WTC11 (cell line): Measurements from ENCODE around the gene PXN. TPM values are rescaled to one million over a fixed set of nuclear protein-coding genes. Genes with fewer than 3 reads are reported as not detected.

Experiments
- ATAC-seq: fragments of 200-7000 bp; cut with Tn5 transposase; 2 replicates; pipeline ENCODE4 v1.10.0; 2021; ENCODE audit warnings: mild to moderate bottlenecking, moderate library complexity
- CTCF ChIA-PET: fragments of 300-600 bp; sonication (Branson Sonifier 250); formaldehyde crosslinking; loops from one replicate; lab custom pipeline; 2021; ENCODE audit warnings: antibody characterized with exemption; lab: Charles Lee
- POLR2A ChIA-PET: fragments of 350-600 bp; sonication (Branson Sonifier 250); formaldehyde crosslinking; loops from one replicate; lab custom pipeline; 2021; ENCODE audit warnings: antibody characterized with exemption; lab: Charles Lee
- DNase-seq: peaks from one replicate; pipeline ENCODE4 v3.0.0; 2021; ENCODE audit warnings: low spot score
- H3K27ac Mint-ChIP-seq: 2 replicates; pipeline ENCODE4 v1.8.0; 2021; ENCODE audit warnings: mixed read lengths
- H3K27me3 Mint-ChIP-seq: 2 replicates; pipeline ENCODE4 v1.8.0; 2021; ENCODE audit warnings: low read depth, mild to moderate bottlenecking, moderate library complexity, mixed read lengths
- H3K36me3 Mint-ChIP-seq: 2 replicates; pipeline ENCODE4 v1.8.0; 2021; ENCODE audit warnings: mixed read lengths
- H3K4me1 Mint-ChIP-seq: 2 replicates; pipeline ENCODE4 v1.8.0; 2022; ENCODE audit warnings: mixed read lengths
- H3K4me3 Mint-ChIP-seq: 2 replicates; pipeline ENCODE4 v1.8.0; 2021; ENCODE audit warnings: mild to moderate bottlenecking, moderate library complexity, mixed read lengths
- H3K9me3 Mint-ChIP-seq: 2 replicates; pipeline ENCODE4 v1.8.0; 2021; ENCODE audit warnings: mixed read lengths
- FOXP1 ChIP-seq: sonication (generic); formaldehyde crosslinking; IDR thresholded peaks from 2 replicates; pipeline ENCODE4 v1.8.0; 2022; ENCODE audit warnings: missing genetic modification reagents, mild to moderate bottlenecking, moderate library complexity, borderline replicate concordance
- GRHL2 ChIP-seq: fragments of 250-450 bp; sonication (Bioruptor Pico); IDR thresholded peaks from 2 replicates; pipeline ENCODE4 v1.8.0; 2022; ENCODE audit warnings: mild to moderate bottlenecking, moderate library complexity; ENCODE audit not compliant: insufficient replicate concordance, severe bottlenecking
- KAT7 ChIP-seq: sonication (generic); formaldehyde crosslinking; IDR thresholded peaks from 2 replicates; pipeline ENCODE4 v1.8.1; 2023; ENCODE audit warnings: missing genetic modification reagents, mild to moderate bottlenecking, borderline replicate concordance
- NFYB ChIP-seq: sonication (generic); formaldehyde crosslinking; conservative IDR thresholded peaks from 2 replicates; pipeline ENCODE4 v1.8.0; 2022; ENCODE audit warnings: low read depth, missing genetic modification reagents
- NR3C1 ChIP-seq: sonication (generic); formaldehyde crosslinking; conservative IDR thresholded peaks from 2 replicates; pipeline ENCODE4 v1.8.1; 2023; ENCODE audit warnings: low read depth, mild to moderate bottlenecking, missing genetic modification reagents
- PRRX2 ChIP-seq: fragments of 250-450 bp; sonication (Bioruptor Pico); IDR thresholded peaks from 2 replicates; pipeline ENCODE4 v1.8.0; 2021; ENCODE audit warnings: mild to moderate bottlenecking
- SOX15 ChIP-seq: fragments of 250-450 bp; sonication (Bioruptor Pico); IDR thresholded peaks from 2 replicates; pipeline ENCODE4 v1.9.0; 2021; ENCODE audit warnings: mild to moderate bottlenecking
- SP1 ChIP-seq: sonication (generic); formaldehyde crosslinking; conservative IDR thresholded peaks from 2 replicates; pipeline ENCODE4 v1.8.1; 2022; ENCODE audit warnings: missing genetic modification reagents
- TEAD1 ChIP-seq: sonication (generic); formaldehyde crosslinking; IDR thresholded peaks from 2 replicates; pipeline ENCODE4 v1.8.0; 2022; ENCODE audit warnings: mild to moderate bottlenecking, missing genetic modification reagents
- TP53 ChIP-seq: sonication (generic); formaldehyde crosslinking; IDR thresholded peaks from 2 replicates; pipeline ENCODE4 v1.8.1; 2023; ENCODE audit warnings: mild to moderate bottlenecking, missing genetic modification reagents
- ZNF138 ChIP-seq: sonication (generic); formaldehyde crosslinking; conservative IDR thresholded peaks from 2 replicates; pipeline ENCODE4 v1.8.1; 2022; ENCODE audit warnings: mild to moderate bottlenecking, moderate library complexity, missing genetic modification reagents
- ZNF423 ChIP-seq: fragments of 250-450 bp; sonication (Bioruptor Pico); IDR thresholded peaks from 2 replicates; pipeline ENCODE4 v2.1.2; 2022; ENCODE audit warnings: mild to moderate bottlenecking, moderate library complexity
- ZNF671 ChIP-seq: fragments of 250-450 bp; sonication (Bioruptor Pico); IDR thresholded peaks from 2 replicates; pipeline ENCODE4 v1.8.0; 2021; ENCODE audit warnings: mild to moderate bottlenecking
- total RNA-seq: library from RNA; stranded (reverse); gene quantifications from 3 replicates; pipeline ENCODE4 v1.2.3, GENCODE V29; 2021
- TF ChIP-seq, protein P1 (sequence below): sonication (generic); formaldehyde crosslinking; IDR thresholded peaks from 2 replicates; pipeline ENCODE4 v1.8.1; 2022; ENCODE audit warnings: mild to moderate bottlenecking, moderate library complexity, missing genetic modification reagents
- TF ChIP-seq, protein P2 (sequence below): sonication (generic); formaldehyde crosslinking; conservative IDR thresholded peaks from 2 replicates; pipeline ENCODE4 v1.8.1; 2023; ENCODE audit warnings: mild to moderate bottlenecking, low read depth, missing genetic modification reagents, moderate library complexity
- TF ChIP-seq, protein P3 (sequence below): sonication (generic); formaldehyde crosslinking; IDR thresholded peaks from 2 replicates; pipeline ENCODE4 v1.8.1; 2023; ENCODE audit warnings: mild to moderate bottlenecking, missing genetic modification reagents
- TF ChIP-seq, protein P4 (sequence below): fragments of 250-450 bp; sonication (Bioruptor Pico); IDR thresholded peaks from 2 replicates; pipeline ENCODE4 v1.9.0; 2021; ENCODE audit warnings: mild to moderate bottlenecking, borderline replicate concordance
- TF ChIP-seq, protein P5 (sequence below): sonication (generic); formaldehyde crosslinking; IDR thresholded peaks from 2 replicates; pipeline ENCODE4 v1.8.1; 2023; ENCODE audit warnings: mild to moderate bottlenecking, missing genetic modification reagents, moderate library complexity
- TF ChIP-seq, protein P6 (sequence below): sonication (generic); formaldehyde crosslinking; IDR thresholded peaks from 2 replicates; pipeline ENCODE4 v1.8.0; 2022; ENCODE audit warnings: mild to moderate bottlenecking, missing genetic modification reagents

The PXN gene
- total RNA-seq, 1 experiment from 2014 or later, result 132 TPM

DNA sequence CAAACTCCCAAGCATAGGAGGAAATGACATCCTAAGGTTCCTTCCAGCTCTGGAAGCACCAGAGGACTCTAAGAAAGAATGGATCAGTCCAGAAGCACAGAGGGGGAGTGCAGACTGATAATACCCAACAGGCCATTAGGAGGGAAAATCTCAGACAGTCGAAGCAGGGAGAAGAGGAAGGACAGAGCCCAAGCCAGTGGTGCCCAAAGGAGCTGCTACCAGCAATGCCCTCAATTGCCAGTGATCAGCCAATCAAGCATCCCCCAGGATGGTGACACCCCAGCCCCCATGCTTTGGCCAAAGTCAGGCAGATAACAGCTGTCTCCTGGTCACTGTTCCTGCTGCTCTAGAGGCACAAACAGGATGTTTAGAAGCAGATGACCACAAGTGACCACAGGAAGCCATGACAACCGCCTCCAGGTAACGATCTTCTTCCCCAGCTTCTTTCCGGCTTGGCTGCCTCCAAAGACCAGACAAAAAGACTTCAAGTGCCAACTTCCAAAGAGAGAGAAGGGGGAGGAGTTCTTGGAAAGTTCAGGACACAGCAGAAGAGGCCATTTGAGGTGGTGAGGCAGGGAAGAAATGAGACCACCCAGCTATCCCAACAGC lies 16.2 kb downstream of the PXN start:
- ChIA-PET POLR2A (interaction anchor here (0.9 to 1.3 kb wide), 2 partner anchors 14 to 41 kb away, joined by 4 read pairs; no protein-coding TSS in a partner anchor), CTCF (interaction anchor here (0.5 to 22.1 kb wide), 5 partner anchors 9 to 46 kb away, joined by 3 to 717 read pairs (median 14); partner anchors contain the start of gene PXN)
- no peaks in the 10 kb centered on the region for H3K9me3 Mint-ChIP-seq
- H3K4me3 Mint-ChIP-seq, result no peak overlapping the region
- H3K4me1 Mint-ChIP-seq, result peaks cover 46% of the 10 kb centered on the region
- no peaks in the 10 kb centered on the region; the same call in 1 of the 2 replicates for H3K36me3 Mint-ChIP-seq
- no peak for ATAC-seq
- TF ChIP-seq NFYB (CRISPR knock-in tag), result no peak
- TF ChIP-seq ZNF423 (CRISPR knock-in tag), result no peak
- TF ChIP-seq KAT7 (CRISPR knock-in tag), result no peak
- H3K27me3 Mint-ChIP-seq, result no peaks in the 10 kb centered on the region
- no peak for DNase-seq
- peak overlapping the region; percentile 42 for H3K27ac Mint-ChIP-seq

DNA sequence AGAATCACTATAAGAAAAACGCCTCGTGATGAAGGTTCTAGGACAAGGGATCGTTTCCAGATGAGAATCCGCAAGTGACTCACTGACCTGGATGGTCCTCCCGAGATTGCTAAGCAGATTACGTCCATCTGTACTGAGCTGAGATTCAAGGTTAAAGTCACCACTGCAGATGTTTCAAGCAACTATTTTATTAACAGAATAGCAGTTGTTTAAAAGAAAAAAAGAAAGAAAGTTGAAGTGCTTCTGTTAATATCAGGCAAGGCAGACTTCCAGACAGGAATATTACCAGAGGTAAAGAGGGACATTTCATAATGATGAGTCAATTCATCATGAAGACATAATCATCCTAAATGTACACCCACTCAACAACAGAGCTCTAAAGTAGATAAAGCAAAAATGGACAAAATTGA lies 17.9 kb downstream of the PXN start:
- Mint-ChIP-seq H3K27me3 (no peaks in the 10 kb centered on the region), H3K4me3 (no peak overlapping the region), H3K36me3 (no peaks in the 10 kb centered on the region; the same call in 1 of the 2 replicates), H3K9me3 (no peaks in the 10 kb centered on the region), H3K27ac (peak overlapping the region; percentile 33), H3K4me1 (peaks cover 54% of the 10 kb centered on the region)
- ATAC-seq, result no peak
- no peak for DNase-seq
- ChIA-PET POLR2A (interaction anchor here (0.8 kb wide), 1 partner anchor 15 kb away, joined by 3 read pairs; no protein-coding TSS in a partner anchor), CTCF (interaction anchor here (6.0 to 22.1 kb wide), 3 partner anchors 12 to 19 kb away, joined by 58 to 717 read pairs (median 450); partner anchors contain the start of gene PXN)
- TF ChIP-seq SP1 (CRISPR knock-in tag), result no peak
- TF ChIP-seq SOX15 (CRISPR knock-in tag), result no peak
- no peak for TF ChIP-seq PRRX2 (CRISPR knock-in tag)
- no peak for TF ChIP-seq FOXP1 (CRISPR knock-in tag)
- TF ChIP-seq GRHL2, result no peak
- TF ChIP-seq TEAD1, result no peak
- TF ChIP-seq, protein P1, sequence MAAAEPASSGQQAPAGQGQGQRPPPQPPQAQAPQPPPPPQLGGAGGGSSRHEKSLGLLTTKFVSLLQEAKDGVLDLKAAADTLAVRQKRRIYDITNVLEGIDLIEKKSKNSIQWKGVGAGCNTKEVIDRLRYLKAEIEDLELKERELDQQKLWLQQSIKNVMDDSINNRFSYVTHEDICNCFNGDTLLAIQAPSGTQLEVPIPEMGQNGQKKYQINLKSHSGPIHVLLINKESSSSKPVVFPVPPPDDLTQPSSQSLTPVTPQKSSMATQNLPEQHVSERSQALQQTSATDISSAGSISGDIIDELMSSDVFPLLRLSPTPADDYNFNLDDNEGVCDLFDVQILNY (CRISPR knock-in tag), result no peak
- TF ChIP-seq, protein P2, sequence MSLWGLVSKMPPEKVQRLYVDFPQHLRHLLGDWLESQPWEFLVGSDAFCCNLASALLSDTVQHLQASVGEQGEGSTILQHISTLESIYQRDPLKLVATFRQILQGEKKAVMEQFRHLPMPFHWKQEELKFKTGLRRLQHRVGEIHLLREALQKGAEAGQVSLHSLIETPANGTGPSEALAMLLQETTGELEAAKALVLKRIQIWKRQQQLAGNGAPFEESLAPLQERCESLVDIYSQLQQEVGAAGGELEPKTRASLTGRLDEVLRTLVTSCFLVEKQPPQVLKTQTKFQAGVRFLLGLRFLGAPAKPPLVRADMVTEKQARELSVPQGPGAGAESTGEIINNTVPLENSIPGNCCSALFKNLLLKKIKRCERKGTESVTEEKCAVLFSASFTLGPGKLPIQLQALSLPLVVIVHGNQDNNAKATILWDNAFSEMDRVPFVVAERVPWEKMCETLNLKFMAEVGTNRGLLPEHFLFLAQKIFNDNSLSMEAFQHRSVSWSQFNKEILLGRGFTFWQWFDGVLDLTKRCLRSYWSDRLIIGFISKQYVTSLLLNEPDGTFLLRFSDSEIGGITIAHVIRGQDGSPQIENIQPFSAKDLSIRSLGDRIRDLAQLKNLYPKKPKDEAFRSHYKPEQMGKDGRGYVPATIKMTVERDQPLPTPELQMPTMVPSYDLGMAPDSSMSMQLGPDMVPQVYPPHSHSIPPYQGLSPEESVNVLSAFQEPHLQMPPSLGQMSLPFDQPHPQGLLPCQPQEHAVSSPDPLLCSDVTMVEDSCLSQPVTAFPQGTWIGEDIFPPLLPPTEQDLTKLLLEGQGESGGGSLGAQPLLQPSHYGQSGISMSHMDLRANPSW (CRISPR knock-in tag), result no peak
- TF ChIP-seq, protein P3, sequence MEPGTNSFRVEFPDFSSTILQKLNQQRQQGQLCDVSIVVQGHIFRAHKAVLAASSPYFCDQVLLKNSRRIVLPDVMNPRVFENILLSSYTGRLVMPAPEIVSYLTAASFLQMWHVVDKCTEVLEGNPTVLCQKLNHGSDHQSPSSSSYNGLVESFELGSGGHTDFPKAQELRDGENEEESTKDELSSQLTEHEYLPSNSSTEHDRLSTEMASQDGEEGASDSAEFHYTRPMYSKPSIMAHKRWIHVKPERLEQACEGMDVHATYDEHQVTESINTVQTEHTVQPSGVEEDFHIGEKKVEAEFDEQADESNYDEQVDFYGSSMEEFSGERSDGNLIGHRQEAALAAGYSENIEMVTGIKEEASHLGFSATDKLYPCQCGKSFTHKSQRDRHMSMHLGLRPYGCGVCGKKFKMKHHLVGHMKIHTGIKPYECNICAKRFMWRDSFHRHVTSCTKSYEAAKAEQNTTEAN (CRISPR knock-in tag), result no peak

DNA sequence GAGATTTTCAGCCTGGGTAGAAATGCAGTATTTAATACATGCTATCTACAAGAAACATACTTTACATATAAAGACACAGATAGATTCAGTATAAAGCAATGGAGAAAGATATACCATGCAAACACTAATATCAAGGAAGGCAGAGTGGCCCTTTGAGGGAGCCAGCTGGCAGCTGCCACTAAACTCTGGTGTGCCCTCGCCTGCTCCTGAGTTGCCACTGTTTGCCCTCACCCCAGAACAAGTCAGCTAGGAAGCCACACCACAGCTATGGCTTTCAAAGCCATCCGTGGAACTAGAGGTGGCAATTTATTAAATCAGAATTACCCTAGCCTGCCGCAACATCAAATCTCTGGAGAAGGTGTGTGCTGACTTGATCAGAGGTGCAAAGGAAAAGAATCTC lies 18.3 kb downstream of the PXN start:
- ATAC-seq, result no peak
- ChIA-PET CTCF (interaction anchor here (0.6 to 22.1 kb wide), 4 partner anchors 11 to 401 kb away, joined by 3 to 717 read pairs (median 254); partner anchors contain the start of gene PXN), POLR2A (interaction anchor here (0.9 kb wide), 1 partner anchor 44 kb away, joined by 5 read pairs; no protein-coding TSS in a partner anchor)
- no peaks in the 10 kb centered on the region for H3K27me3 Mint-ChIP-seq
- no peak overlapping the region for H3K27ac Mint-ChIP-seq
- no peak for DNase-seq
- H3K36me3 Mint-ChIP-seq, result no peaks in the 10 kb centered on the region; the same call in 1 of the 2 replicates
- H3K4me3 Mint-ChIP-seq, result no peak overlapping the region
- H3K4me1 Mint-ChIP-seq, result peaks cover 54% of the 10 kb centered on the region
- TF ChIP-seq, protein P4, sequence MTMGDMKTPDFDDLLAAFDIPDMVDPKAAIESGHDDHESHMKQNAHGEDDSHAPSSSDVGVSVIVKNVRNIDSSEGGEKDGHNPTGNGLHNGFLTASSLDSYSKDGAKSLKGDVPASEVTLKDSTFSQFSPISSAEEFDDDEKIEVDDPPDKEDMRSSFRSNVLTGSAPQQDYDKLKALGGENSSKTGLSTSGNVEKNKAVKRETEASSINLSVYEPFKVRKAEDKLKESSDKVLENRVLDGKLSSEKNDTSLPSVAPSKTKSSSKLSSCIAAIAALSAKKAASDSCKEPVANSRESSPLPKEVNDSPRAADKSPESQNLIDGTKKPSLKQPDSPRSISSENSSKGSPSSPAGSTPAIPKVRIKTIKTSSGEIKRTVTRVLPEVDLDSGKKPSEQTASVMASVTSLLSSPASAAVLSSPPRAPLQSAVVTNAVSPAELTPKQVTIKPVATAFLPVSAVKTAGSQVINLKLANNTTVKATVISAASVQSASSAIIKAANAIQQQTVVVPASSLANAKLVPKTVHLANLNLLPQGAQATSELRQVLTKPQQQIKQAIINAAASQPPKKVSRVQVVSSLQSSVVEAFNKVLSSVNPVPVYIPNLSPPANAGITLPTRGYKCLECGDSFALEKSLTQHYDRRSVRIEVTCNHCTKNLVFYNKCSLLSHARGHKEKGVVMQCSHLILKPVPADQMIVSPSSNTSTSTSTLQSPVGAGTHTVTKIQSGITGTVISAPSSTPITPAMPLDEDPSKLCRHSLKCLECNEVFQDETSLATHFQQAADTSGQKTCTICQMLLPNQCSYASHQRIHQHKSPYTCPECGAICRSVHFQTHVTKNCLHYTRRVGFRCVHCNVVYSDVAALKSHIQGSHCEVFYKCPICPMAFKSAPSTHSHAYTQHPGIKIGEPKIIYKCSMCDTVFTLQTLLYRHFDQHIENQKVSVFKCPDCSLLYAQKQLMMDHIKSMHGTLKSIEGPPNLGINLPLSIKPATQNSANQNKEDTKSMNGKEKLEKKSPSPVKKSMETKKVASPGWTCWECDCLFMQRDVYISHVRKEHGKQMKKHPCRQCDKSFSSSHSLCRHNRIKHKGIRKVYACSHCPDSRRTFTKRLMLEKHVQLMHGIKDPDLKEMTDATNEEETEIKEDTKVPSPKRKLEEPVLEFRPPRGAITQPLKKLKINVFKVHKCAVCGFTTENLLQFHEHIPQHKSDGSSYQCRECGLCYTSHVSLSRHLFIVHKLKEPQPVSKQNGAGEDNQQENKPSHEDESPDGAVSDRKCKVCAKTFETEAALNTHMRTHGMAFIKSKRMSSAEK (CRISPR knock-in tag), result no peak
- TF ChIP-seq PRRX2 (CRISPR knock-in tag), result no peak
- no peak for TF ChIP-seq ZNF671
- TF ChIP-seq NFYB (CRISPR knock-in tag), result no peak
- no peak for TF ChIP-seq GRHL2
- no peak for TF ChIP-seq NR3C1 (CRISPR knock-in tag)
- TF ChIP-seq TP53 (CRISPR knock-in tag), result no peak
- TF ChIP-seq ZNF138 (CRISPR knock-in tag), result no peak
- no peak for TF ChIP-seq ZNF423 (CRISPR knock-in tag)
- TF ChIP-seq, protein P5, sequence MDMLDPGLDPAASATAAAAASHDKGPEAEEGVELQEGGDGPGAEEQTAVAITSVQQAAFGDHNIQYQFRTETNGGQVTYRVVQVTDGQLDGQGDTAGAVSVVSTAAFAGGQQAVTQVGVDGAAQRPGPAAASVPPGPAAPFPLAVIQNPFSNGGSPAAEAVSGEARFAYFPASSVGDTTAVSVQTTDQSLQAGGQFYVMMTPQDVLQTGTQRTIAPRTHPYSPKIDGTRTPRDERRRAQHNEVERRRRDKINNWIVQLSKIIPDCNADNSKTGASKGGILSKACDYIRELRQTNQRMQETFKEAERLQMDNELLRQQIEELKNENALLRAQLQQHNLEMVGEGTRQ (CRISPR knock-in tag), result no peak
- TF ChIP-seq, protein P6, sequence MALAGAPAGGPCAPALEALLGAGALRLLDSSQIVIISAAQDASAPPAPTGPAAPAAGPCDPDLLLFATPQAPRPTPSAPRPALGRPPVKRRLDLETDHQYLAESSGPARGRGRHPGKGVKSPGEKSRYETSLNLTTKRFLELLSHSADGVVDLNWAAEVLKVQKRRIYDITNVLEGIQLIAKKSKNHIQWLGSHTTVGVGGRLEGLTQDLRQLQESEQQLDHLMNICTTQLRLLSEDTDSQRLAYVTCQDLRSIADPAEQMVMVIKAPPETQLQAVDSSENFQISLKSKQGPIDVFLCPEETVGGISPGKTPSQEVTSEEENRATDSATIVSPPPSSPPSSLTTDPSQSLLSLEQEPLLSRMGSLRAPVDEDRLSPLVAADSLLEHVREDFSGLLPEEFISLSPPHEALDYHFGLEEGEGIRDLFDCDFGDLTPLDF (CRISPR knock-in tag), result no peak
- no peaks in the 10 kb centered on the region for H3K9me3 Mint-ChIP-seq
